HG03103 (cell line): ENCODE results near the gene CLEC3B.
"Not testable (repeated sequence)": the region's sequence is repeated elsewhere in the genome, so short reads cannot be mapped to it uniquely, and the experiment has no call there.

Experiments used
- ATAC-seq: cut with Tn5 transposase; IDR thresholded peaks from one replicate; pipeline ENCODE4 v1.9.1; 2021; ENCODE audit warnings: low read depth; ENCODE audit not compliant: unreplicated experiment

CLEC3B gene

GRCh38 chr3:45064512-45065372, 38.6 kb downstream of the CLEC3B start:
- no peak for ATAC-seq

- ATAC-seq = no peak
These were observed 39.2 kb downstream of the CLEC3B start for GRCh38 chr3:45065373-45065720.

GRCh38 chr3:45066109-45066801, 40.2 kb downstream of the CLEC3B start:
- ATAC-seq = no peak

GRCh38 chr3:45067486-45067885, 41.4 kb downstream of the CLEC3B start:
- ATAC-seq = no peak

GRCh38 chr3:45067941-45068340, 41.8 kb downstream of the CLEC3B start:
- ATAC-seq = no peak

- ATAC-seq = no peak
These were observed 45.0 kb downstream of the CLEC3B start for GRCh38 chr3:45071075-45071474.

- ATAC-seq = no peak
These were observed 49.9 kb downstream of the CLEC3B start for GRCh38 chr3:45075821-45076625.

- not testable (repeated sequence) for ATAC-seq
These were observed 52.2 kb downstream of the CLEC3B start for GRCh38 chr3:45078256-45078655.

GRCh38 chr3:45078910-45079522, 52.9 kb downstream of the CLEC3B start:
- no peak for ATAC-seq

- no peak for ATAC-seq
These were observed 53.6 kb downstream of the CLEC3B start for GRCh38 chr3:45079715-45080114.

GRCh38 chr3:45080824-45081223, 54.7 kb downstream of the CLEC3B start:
- ATAC-seq = no peak

GRCh38 chr3:45081506-45082141, 55.5 kb downstream of the CLEC3B start:
- no peak for ATAC-seq

- ATAC-seq = no peak
These were observed 56.0 kb downstream of the CLEC3B start for GRCh38 chr3:45082142-45082538.

GRCh38 chr3:45083023-45083422, 56.9 kb downstream of the CLEC3B start:
- ATAC-seq = no peak

- no peak for ATAC-seq
These were observed 58.3 kb downstream of the CLEC3B start for GRCh38 chr3:45084361-45084760.

- ATAC-seq = no peak
These were observed 59.0 kb downstream of the CLEC3B start for GRCh38 chr3:45084820-45085816.
